Common myeloid progenitor, CD34-positive (primary cell): ENCODE measurements around the gene HS6ST3.

Source experiments
- CTCF ChIA-PET: fragments of 350-600 bp; sonication (Branson Sonifier 250); formaldehyde crosslinking; loops from one replicate; lab custom pipeline; 2021; ENCODE audit warnings: antibody characterized with exemption; lab: Charles Lee
- POLR2A ChIA-PET: fragments of 350-600 bp; sonication (Branson Sonifier 250); formaldehyde crosslinking; loops from one replicate; lab custom pipeline; 2021; ENCODE audit warnings: antibody characterized with exemption; lab: Charles Lee
- DNase-seq, 3 donors: peaks; one replicate each; pipeline versions ENCODE4 v3.0.0 to v3.0.0-alpha.2; 2013
- H3K27ac ChIP-seq, 2 experiments: 1 replicate in 1 of 2; 2 replicates in 1 of 2; pipeline ENCODE4 v1.7.0; 2013; ENCODE audit warnings: inconsistent platforms in 2 of 2, low read length in 2 of 2, mild to moderate bottlenecking in 2 of 2, low read depth in 1 of 2, moderate library complexity in 1 of 2; ENCODE audit not compliant: severe bottlenecking in 2 of 2, insufficient read depth in 1 of 2, poor library complexity in 1 of 2
- H3K27me3 ChIP-seq, 5 experiments: replicated peaks in 2 of 5; 1 replicate in 3 of 5; 2 replicates in 2 of 5; pipeline versions ENCODE4 v1.6.1 to v1.7.0; 2013; ENCODE audit warnings: low read length in 4 of 5, mild to moderate bottlenecking in 2 of 5, moderate library complexity in 2 of 5, inconsistent platforms in 1 of 5; ENCODE audit not compliant: insufficient read depth in 5 of 5, control insufficient read depth in 4 of 5
- H3K36me3 ChIP-seq, 4 experiments: 1 replicate in 2 of 4; 2 replicates in 2 of 4; pipeline versions ENCODE4 v1.6.1 to v1.7.0; 2013; ENCODE audit warnings: low read length in 3 of 4, control low read depth in 1 of 4, mild to moderate bottlenecking in 1 of 4; ENCODE audit not compliant: control insufficient read depth in 4 of 4, insufficient read depth in 4 of 4
- H3K4me1 ChIP-seq, 4 experiments: 1 replicate in 3 of 4; 2 replicates in 1 of 4; pipeline versions ENCODE4 v1.6.1 to v1.7.1; 2013; ENCODE audit warnings: low read length in 3 of 4, mild to moderate bottlenecking in 3 of 4, control low read depth in 1 of 4, inconsistent platforms in 1 of 4, moderate library complexity in 1 of 4; ENCODE audit not compliant: control insufficient read depth in 4 of 4, insufficient read depth in 4 of 4; ENCODE audit errors: control extremely low read depth in 1 of 4
- H3K4me3 ChIP-seq, 7 experiments: 1 replicate in 4 of 7; 2 replicates in 3 of 7; pipeline versions ENCODE4 v1.5.1 to v1.7.0; 2013; ENCODE audit warnings: mild to moderate bottlenecking in 7 of 7, low read length in 6 of 7, moderate library complexity in 6 of 7, inconsistent platforms in 2 of 7, low read depth in 2 of 7, control low read depth in 1 of 7; ENCODE audit not compliant: insufficient read depth in 4 of 7, control insufficient read depth in 1 of 7; ENCODE audit errors: extremely low read depth in 1 of 7
- H3K9me3 ChIP-seq, 5 experiments: 1 replicate in 4 of 5; 2 replicates in 1 of 5; pipeline versions ENCODE4 v1.6.1 to v1.7.1; 2013; ENCODE audit warnings: low read length in 4 of 5, mild to moderate bottlenecking in 2 of 5, inconsistent platforms in 1 of 5, low read depth in 1 of 5, moderate library complexity in 1 of 5; ENCODE audit not compliant: control insufficient read depth in 4 of 5, insufficient read depth in 2 of 5; ENCODE audit errors: control extremely low read depth in 1 of 5
- WGBS: methylation state at CpG from one replicate; pipeline ENCODE4 v1.1.5; 2013; ENCODE audit not compliant: insufficient coverage; 5-methylcytosine and 5-hydroxymethylcytosine counted together

The HS6ST3 gene

DNA sequence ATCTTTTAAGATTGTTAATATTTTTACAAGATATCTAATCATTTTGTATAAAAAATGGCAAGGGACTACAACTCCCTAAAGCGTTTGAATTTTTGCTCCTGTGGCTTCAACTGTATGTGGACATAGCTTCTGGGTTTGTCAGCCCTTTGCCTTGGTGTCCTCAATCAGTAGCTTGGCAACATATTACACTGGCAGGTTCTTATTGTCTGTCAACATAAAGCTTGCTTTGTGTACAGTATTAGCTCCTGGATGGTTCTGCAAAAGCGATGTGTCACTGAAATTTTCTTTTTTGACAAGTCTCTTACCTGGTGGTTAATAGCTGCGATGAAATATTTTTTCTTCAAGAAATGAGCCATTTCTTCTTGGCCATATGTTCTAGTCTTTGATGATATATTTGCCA is 190.0 kb downstream of the HS6ST3 start:
- Histone ChIP-seq H3K9me3 (no peaks in the 10 kb centered on the region), H3K4me3 (no peak overlapping the region), H3K36me3 (no peaks in the 10 kb centered on the region), H3K27ac (no peak overlapping the region), H3K27me3 (no peaks in the 10 kb centered on the region), H3K4me1 (no peaks in the 10 kb centered on the region)
- no peak for DNase-seq
- ChIA-PET POLR2A (no interaction called here), CTCF (no interaction called here)
- 93% methylated on average over 2 of the region's 3 CpGs for WGBS

DNA sequence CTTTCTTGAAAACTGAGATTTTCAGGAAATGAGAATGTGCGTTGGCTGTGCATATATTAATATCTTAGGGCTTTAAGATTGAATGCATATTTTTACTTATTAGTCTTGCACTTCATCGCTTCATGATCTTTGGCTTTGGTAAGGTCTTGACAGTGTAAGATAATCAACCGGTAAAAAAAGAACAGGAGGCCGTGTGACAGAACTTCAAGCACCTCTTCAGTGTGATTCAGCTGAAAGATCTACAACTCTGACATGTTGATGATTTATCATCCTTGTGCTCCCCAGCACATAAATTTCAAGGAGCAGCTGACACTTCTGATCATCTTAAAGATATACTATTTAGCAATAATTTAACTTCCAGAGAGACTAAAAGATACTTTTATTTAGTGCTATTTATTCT is 195.1 kb downstream of the HS6ST3 start:
- CTCF ChIA-PET = interaction anchor here (0.6 kb wide), 1 partner anchor 28 kb away, joined by 3 read pairs; no protein-coding TSS in a partner anchor
- DNase-seq = no peak
- Histone ChIP-seq H3K36me3 (no peaks in the 10 kb centered on the region), H3K27ac (no peak overlapping the region), H3K27me3 (no peaks in the 10 kb centered on the region), H3K4me1 (no peaks in the 10 kb centered on the region), H3K9me3 (no peaks in the 10 kb centered on the region), H3K4me3 (no peak overlapping the region)
- POLR2A ChIA-PET = no interaction called here
- 93% methylated on average over 3 of the region's 4 CpGs for WGBS

DNA sequence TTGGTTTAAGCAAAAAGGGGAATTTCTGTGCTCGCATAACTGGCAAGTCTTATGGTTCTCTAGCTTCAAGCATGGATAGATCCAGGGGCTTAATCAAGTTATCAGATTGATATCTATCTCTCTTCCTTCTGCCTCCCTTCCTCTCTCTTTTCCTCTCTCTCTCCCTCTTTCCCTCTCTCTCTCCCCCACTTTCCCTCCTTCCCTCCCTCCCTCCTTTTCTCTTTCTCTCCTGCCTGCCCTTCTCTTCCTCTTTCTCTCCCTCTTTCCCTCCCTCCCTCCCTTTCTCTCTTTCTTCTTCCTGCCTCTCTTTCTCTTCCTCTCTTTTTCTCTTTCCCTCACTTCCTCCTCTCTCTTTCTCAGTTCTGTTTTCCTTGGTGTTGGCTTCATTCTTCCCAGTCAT is 195.8 kb downstream of the HS6ST3 start:
- 60% methylated on average over 1 of the region's 1 CpG for WGBS
- ChIA-PET CTCF (interaction anchor here (0.6 kb wide), 1 partner anchor 29 kb away, joined by 3 read pairs; no protein-coding TSS in a partner anchor), POLR2A (no interaction called here)
- Histone ChIP-seq H3K27ac (no peak overlapping the region), H3K9me3 (no peaks in the 10 kb centered on the region), H3K27me3 (no peaks in the 10 kb centered on the region), H3K4me3 (no peak overlapping the region), H3K36me3 (no peaks in the 10 kb centered on the region), H3K4me1 (no peaks in the 10 kb centered on the region)
- DNase-seq = no peak

DNA sequence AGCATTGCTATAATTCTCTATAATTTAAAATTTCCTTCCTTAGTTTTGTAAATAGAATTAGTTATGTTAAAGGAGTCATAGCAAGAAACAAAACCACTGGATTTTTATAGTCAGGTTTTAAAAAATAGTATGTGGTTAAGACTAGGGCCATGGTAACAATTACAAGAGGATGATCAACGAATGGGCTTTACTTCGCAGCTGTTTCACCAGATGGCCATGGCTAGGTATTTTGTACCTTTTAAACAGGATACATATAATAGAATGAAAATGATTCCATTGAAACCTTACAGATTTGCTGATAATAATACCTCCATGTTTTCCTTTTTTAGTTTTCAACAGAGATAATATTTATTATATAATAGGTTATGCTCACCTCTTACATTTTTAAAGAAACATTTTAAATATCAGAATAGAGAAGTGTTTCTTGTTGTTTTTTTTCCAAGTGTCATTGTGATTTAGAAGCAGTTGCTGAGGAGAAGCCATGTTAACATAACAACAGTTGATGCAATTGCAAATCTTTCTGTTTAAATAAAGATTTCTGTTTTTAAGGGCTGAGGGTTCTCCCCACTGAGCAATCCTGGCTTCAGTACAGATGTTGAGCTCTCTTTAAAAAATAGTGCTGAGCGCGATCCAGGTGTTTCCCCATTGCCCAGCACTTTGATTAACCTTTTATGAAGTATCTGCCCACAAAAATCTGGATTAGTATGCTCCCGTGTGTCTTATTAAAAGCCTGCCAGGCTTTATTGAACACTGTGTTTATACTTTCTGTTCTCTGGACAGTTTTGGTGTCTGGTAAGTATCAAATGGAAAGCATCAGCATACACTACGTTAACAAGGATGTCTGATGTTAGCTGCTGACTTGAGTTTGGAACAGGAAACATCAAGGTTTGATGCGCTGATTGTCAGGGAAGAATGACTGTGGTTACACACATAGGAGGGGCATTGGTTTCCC is 205.3 kb downstream of the HS6ST3 start:
- Histone ChIP-seq H3K27ac (no peak overlapping the region), H3K36me3 (no peaks in the 10 kb centered on the region), H3K9me3 (peaks cover 0 to 2% (median 0%) of the 10 kb centered on the region in 5 experiments), H3K4me3 (no peak overlapping the region), H3K4me1 (no peaks in the 10 kb centered on the region), H3K27me3 (no peaks in the 10 kb centered on the region)
- WGBS = 51% methylated on average over 3 of the region's 7 CpGs
- DNase-seq = no peak
- CTCF ChIA-PET = no interaction called here
- POLR2A ChIA-PET = no interaction called here

DNA sequence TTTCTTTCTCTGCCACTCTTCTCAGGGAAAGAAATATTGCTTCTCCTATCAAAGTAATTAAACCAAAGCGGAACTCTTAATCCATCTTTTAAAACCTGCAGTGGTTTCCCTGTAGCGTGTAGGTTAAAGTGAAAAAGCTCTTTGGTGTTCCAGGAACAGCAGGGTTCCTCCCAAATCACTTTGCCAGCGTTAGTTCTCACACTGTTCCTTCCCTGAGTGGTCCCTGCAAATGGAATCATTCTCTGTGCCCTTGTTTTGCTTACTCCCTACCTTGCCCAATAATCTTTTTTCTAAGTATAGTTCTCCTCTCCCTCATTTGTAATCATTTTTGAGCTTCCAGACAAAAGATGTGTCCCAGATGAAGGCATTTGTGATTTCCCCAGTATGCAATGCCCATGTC is 207.5 kb downstream of the HS6ST3 start:
- no peaks in the 10 kb centered on the region for H3K27me3 ChIP-seq
- H3K4me3 ChIP-seq = no peak overlapping the region
- ChIA-PET POLR2A (no interaction called here), CTCF (interaction anchor here (0.5 kb wide), 1 partner anchor 142 kb away, joined by 3 read pairs; no protein-coding TSS in a partner anchor)
- no peak overlapping the region for H3K27ac ChIP-seq
- H3K4me1 ChIP-seq = no peaks in the 10 kb centered on the region
- no peak for DNase-seq
- H3K36me3 ChIP-seq = no peaks in the 10 kb centered on the region
- H3K9me3 ChIP-seq = peaks cover 0 to 2% (median 0%) of the 10 kb centered on the region in 5 experiments
- 86% methylated on average over 2 of the region's 3 CpGs for WGBS

DNA sequence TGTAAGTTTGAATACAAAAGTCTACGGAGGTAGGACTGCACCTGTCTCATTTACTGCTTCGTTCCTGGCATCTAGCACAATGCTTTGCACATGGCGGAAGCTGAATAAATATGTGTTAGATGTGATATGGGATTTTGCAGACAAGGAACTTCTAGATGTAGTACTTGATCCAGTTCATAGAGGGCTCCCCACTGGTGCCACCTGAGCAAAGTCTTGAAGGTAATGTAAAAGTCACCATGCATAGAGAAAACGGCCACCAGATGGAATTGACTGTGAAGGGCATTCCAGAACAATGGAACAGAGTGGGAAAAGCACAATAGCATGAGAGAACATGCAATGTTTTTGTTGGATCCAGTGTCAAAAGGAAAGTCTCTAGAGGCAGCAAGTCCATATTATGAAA is 209.3 kb downstream of the HS6ST3 start:
- WGBS = 97% methylated on average over 3 of the region's 4 CpGs
- no peak for DNase-seq

DNA sequence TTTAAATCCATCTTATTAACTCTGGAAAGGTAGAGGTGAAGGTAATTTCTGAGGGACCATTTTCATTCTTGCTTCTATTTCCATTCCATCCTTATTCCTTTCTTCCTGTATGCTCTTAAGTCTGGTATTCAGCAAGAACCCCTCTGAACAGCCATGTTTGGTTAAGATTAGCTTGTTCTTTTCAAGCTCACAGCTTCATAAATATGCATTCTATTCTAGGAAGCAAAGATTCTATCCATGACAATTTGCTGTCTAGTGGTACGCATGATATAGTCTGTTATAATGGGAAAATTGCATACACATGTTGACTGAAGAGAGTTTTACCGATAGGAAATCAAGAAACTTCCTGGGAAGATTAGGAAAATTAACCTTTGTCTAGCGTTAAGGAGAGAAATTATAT is 218.7 kb downstream of the HS6ST3 start:
- WGBS = no CpG with 5 or more reads among the region's 3 CpGs
- CTCF ChIA-PET = no interaction called here
- no peaks in the 10 kb centered on the region for H3K4me1 ChIP-seq
- no peaks in the 10 kb centered on the region for H3K9me3 ChIP-seq
- no peak overlapping the region for H3K4me3 ChIP-seq
- no peaks in the 10 kb centered on the region for H3K27me3 ChIP-seq
- no peaks in the 10 kb centered on the region for H3K36me3 ChIP-seq
- no peak overlapping the region for H3K27ac ChIP-seq
- DNase-seq = no peak
- POLR2A ChIA-PET = no interaction called here

More for the DNA sequence above, 209.3 kb downstream of the HS6ST3 start:
- Histone ChIP-seq H3K9me3 (peaks cover 0 to 2% (median 0%) of the 10 kb centered on the region in 5 experiments), H3K4me3 (no peak overlapping the region), H3K27ac (no peak overlapping the region), H3K27me3 (no peaks in the 10 kb centered on the region), H3K36me3 (no peaks in the 10 kb centered on the region), H3K4me1 (no peaks in the 10 kb centered on the region)
- ChIA-PET CTCF (no interaction called here), POLR2A (no interaction called here)
